NCI-H1092 treated with DMSO at 0.1 percent for 48 hours (cell line): ENCODE results near the gene MT1X.
"Not testable (repeated sequence)": the region's sequence is repeated elsewhere in the genome, so short reads cannot be mapped to it uniquely, and the experiment has no call there.

Source experiments
- DNase-seq: peaks from one replicate; lab custom pipeline; 2025; lab: John Stamatoyannopoulos, UW

The MT1X gene

DNA sequence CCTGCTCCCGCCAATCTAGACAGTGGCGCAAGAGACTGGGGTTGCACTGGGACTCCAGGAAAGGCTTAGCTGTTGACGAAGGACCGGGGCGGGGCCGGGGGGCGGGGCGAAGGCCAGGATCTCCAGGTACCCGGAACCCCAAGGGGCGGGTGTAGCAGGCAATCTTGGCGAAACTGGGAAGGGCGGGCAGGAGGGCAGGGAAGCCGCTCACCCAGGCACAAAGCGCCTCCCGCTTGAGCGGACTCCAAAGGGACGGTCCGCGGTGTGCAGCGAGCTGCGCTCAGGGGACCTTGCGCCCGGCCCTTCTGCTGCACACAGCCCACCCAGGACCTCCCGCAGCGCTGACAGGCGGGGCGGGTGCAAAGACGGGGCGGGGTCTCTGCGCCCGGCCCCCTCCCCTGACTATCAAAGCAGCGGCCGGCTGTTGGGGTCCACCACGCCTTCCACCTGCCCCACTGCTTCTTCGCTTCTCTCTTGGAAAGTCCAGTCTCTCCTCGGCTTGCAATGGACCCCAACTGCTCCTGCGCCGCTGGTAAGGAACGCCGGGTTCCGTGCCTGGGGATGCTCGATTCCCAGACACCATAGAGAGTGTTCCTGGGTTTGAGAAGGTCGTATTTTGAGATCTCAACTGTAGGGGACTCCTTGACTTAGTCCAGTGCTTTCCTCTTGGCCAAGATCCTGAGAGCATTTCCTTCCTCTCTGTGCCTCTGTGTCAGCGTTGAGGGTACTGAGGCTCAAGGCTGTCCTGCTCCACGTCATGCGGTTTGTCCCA, 24.5 kb upstream of the MT1X start, which contains the start of gene MT1F:
Gene MT1F (plus strand): TSS at position 405 of the 772 bp plus-strand sequence. CDS start 100 bp downstream, at position 505.
- peak; percentile 3 for DNase-seq

DNA sequence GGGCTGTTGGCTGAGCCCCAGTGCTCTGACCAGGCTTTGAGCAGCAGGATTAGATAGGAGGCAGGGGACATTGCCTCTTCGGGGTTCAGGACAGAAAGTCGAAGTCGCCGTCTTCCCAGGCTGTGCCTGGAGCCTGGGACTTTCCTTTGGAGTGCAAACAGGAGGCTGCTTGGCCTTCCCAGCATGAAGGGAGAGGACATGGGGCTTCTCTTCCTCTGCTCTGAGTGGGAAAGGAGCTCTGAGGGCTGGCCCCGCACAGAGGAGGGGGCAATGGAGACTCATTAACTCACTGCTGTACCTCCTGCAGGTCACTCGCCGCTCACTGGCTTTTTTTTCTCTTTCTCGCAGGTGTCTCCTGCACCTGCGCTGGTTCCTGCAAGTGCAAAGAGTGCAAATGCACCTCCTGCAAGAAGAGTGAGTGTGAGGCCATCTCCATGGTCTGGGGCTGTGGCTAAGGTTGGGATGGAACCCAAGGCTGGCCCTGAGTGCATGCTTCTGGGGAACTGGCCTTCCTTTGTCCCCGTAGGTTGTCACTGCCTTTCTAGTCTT, 23.9 kb upstream of the MT1X start:
- DNase-seq, result no peak

DNA sequence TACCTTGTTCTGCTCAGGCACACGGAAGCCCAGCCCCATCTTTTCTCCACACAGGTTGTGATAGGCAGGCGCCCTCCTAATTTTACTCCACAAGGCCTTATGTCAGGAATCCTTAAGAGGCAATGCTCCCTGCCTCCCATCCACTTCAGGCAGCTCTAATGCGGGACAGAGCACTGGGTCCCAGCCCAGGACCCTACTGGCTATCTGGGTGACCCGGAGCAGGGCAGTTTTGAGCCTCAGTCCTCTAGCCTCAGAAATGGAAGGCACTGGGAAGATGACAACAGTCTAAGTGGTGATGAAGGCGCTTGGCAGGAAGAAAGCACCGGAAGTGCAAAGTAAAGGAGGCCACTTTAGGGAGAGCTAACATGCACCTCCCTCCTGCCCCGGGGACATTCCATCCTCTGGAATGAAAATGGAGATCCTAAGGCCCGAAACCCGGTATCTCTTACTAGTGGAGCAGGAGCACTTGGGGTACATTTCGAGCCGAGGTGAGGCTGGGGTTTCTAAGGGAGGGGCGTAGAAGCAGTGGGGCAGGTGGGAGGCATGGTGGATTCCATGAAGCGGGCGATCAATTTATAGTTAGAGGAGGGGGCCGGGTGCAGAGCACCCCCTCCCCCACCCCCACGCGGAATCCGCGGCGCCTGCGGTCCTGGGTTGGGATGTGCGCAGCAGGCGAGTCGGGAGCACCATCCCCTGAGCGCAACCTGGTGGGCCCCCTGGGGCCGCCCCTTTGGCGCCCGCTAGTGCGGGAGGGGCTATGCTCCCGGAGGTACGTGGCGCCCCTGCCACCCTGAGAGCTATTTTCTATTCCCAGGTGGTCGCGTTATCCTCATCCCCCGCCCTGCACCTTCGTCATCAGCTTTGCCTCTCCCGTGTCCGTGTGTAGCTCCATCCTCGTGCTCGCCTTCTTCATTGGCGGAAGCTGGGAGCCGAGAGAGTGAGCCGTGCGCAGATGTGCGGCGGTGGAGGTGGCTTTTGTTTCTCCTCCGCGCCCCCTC, 19.6 kb upstream of the MT1X start:
- peak; percentile 1 for DNase-seq

DNA sequence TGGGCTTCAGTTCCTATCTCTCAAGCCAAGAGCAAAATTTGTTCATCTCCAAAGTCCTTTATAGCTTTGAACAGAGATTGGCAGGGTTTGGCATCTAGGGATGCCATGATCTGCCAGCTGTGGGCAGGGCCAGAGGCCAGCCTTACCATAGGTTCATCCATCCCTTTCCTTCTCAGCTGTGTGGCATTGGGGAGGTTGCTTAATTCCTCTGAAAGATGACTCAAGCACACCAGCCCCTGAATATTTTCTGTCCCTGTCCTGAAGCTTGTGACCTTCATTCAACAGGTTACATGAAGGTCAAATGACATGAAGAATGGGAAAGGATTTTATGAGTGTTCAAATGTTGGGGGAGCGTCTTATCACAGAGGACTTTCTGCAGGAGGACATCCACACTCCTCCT, 17.8 kb upstream of the MT1X start:
- DNase-seq, result no peak

DNA sequence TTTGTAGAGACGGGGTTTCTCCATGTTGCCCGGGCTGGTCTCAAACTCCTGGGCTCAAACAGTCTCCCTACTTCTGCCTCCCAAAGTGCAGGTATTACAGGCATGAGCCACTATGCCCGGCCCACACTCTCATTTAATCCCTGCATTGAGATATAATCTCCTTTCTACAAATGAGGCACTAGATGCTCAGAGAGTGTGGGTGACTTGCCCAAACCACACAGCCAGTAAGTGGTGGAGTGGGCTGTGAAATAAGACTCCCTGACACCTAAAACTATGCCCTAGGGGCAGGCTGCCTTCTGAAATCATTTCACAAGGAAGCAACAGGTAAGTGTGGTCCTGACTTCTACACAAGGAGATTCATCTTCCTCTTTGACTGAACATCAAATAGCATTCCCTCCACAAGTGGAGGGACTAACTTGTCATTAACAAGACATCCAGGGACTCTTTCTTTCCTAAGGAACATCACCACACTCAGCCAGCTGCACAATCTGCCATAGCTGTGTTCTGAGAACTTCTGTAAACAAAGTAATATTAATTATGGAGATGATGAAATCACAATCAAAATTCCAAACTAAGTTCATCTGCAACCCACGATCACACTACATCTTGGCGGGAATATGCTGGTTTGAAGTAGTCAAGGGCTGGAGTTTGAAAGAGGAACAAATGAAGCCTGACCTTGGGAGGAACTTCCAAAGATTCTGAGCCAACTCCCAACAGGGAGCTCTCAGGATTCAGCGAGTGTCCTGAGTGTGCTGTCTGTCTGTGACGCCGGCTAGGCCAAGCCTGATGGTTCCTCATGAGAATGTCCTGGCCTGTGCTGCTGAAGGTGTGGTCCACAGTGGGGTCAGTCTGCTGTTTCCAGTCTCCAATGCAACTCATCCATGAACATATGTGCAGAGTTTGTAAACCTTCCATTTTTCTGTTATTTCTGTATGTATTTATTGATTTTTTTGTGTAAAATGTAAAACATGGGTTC, 16.7 kb upstream of the MT1X start:
- not testable (repeated sequence) for DNase-seq

DNA sequence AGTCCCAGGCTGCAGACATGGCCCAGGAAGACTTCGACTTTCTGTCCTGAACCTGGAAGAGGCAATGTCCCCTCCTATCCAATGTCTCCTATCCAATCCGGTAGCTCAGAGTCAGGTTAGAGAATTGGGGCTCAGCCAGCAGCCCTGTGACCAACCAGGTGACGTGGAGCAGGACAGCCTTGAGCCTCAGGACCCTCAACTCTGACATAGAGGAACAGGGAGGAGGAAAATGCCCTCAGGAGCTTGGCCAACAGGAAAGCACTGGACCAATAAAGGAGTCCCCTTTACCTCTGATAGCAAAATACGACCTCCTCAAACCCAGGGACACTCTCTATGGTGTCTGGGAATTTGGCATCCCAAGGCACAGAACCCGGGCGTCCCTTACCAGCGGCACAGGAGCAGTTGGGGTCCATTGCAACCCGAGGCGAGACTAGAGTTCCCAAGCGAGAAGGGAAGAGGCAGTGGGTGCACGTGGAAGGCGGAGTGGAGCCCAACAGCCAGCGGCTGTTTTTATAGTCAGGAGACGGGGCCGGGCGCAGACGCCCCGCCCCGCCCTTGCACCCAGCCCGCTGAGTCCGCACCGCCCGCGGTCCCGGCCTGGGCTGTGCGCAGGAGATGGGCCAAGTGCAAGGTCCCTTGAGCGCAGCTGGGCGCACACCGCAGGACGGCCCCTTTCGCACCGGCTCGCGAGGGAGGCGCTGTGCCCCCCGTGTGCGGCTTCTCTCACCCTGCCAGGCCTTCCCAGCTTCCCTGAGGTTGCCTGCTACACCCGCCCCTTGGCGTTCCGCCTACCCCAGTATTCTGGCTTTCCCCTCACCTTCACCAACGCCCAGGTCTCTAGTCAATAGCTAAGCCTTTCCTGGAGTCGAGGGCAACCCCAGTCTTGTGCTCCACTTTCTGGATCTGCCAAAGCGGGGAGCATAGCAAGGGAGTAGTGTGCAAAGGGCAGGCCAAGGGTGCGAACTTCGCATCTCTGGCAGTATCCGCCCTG, 14.4 kb upstream of the MT1X start, which contains the start of gene MT1G:
Gene MT1G (minus strand): TSS at position 485 of the 991 bp plus-strand sequence. CDS start 72 bp downstream, at position 413.
- no peak for DNase-seq

DNA sequence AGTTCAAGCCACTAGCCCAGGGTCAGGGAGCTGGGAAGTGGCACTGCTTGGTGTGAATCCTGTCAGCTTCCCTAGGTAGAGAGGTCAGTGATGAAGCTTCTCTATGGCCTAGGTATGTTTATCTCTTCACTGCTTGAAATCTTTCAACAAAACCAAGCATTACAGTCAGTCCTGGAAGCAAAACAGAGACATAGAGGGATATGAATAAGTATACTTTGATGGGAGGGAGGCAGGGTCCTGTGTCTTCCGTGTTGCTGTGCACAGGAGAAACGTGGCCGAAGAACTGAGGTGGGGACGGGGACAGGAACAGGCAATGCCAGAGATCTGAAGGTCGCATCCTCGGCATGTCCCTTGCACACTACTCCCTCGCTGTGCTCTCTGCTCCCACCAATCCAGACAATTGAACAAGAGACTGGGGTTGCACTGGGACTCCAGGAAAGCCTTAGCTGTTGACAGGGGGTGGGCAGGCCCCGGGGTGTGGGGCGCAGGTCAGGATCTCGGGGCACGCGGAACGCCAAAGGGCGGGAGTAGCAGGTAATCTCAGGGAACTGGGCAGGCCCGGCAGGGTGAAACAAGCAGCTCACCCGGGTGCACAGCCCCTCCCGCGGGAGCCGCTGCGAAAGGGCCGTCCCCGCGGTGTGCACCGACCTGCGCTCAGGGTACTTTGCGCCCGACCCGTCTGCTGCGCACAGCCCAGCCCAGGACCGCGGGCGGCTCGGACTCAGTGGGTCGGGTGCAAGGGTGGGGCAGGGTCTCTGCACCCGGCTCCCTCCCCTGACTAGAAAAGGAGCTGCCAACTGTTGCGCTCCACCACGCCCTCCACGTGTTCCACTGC, 13.0 kb upstream of the MT1X start, which contains the start of gene MT1H:
Gene MT1H (plus strand): TSS at position 810 of the 835 bp plus-strand sequence. CDS start 71 bp downstream, outside the sequence.
- no peak for DNase-seq

DNA sequence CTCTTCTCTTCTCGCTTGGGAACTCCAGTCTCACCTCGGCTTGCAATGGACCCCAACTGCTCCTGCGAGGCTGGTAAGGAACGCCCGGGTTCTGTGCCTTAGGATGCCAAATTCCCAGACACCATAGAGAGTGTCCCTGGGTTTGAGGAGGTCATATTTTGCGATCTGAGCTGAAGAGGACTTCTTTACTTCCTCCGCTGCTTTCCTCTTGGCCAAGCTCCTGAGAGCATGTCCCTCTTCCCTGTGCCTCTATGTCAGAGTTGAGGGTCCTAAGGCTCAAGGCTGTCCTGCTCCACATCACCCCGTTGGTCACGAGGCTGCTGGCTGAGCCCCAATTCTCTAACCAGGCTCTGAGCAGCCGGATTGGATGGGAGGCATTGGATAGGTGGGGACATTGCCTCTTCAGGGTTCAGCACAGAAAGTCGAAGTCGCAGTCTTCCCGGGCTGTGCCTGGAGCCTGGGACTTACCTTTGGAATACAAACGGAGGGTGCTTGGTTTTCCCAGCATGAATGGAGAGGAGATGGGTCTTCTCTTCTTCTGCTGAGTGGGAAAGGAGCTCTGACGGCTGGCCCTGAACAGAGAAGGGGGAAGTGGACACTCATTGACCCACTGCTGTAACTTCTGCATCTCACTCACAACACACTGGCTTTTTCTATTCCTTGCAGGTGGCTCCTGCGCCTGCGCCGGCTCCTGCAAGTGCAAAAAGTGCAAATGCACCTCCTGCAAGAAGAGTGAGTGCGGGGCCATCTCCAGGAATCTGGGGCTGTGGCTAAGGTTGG, 12.2 kb upstream of the MT1X start:
- no peak for DNase-seq

DNA sequence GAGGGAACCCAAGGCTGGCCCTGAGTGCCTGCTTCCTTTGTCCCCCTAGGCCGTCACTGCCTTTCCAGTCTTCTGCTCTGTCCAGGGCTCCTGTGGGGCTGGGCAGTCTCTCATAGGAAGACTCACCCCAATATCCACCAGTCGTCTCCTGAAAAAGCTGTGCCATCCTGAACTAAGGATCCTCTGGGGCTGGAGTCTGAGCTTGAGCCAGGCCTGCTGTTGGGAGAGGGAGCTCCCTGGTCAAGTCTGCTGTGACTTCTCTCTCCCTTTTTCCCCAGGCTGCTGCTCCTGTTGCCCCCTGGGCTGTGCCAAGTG, 11.7 kb upstream of the MT1X start:
- no peak for DNase-seq

DNA sequence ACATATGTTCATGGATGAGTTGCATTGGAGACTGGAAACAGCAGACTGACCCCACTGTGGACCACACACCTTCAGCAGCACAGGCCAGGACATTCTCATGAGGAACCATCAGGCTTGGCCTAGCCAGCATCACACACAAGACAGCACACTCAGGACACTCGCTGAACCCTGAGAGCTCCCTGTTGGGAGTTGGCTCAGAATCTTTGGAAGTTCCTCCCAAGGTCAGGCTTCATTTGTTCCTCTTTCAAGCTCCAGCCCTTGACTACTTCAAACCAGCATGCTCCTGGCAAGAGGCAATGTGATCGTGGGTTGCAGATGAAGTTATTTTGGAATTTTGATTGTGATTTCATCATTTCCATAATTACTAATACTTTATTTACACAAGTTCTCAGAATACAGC, 10.6 kb upstream of the MT1X start:
- not testable (repeated sequence) for DNase-seq

DNA sequence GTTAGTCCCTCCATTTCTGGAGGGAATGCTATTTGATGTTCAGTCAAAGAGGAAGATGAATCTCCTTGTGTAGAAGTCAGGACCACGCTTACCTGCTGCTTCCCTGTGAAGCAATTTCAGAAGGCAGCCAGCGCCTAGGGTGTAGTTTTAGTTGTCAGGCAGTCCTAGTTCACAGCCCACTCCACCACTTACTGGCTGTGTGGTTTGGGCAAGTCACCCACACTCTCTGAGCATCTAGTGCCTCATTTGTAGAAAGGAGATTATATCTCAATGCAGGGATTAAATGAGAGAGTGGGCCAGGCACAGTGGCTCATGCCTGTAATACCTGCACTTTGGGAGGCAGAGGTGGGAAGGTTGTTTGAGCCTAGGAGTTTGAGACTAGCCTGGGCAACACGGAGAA, 10.1 kb upstream of the MT1X start:
- not testable (repeated sequence) for DNase-seq

DNA sequence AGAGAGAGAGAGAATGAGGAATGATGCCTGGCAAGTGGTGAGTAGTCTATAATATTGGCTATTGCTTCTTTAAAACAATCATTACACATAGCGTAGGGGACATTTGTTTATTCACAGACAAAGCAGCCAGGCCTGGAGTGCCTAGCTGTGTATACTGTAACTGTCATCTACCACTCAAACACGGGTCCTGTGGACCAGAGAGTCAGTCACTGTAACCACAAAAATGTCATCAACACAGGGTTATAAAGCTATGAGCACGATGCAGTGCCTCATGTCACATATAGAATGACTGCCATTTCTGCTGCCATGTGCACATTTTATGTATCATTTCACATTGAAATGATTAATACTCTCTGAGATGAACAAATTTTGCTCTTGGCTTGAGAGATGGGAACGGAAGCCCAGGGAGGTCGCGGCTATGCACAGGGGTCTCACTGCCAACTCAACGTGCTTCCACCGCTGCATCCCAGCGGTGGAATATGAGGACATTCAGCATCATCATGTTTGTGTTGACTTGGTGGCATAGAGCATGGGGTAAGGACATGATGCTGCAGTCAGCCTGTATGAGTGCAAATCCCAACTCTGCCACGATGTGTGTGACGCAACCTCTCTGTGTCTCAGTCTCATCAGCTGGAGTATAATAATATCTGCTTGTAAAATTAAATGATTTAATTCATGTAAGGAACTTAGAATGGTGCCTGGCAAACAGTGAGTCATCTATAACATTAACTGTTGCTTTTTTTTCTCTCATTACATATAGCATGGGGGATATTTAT, 9.3 kb upstream of the MT1X start:
- DNase-seq, result no peak

DNA sequence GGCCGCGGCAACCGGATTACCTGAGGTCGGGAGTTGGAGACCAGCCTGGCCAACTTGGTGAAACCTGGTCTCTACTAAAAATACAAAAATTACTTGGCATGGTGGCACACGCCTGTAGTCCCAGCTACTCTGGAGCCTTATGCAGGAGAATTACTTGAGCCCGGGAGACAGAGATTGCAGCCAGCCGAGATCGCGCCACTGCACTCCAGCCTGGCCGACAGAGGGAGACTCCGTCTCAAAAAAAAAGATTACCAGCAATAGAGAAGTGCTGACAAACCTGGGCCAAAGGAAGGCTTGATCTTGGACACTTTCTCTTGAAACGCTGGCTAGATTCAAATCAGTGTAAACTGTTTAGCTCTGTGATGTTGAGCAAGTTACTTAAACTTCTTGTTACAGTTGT, 8.3 kb upstream of the MT1X start:
- DNase-seq, result peak; percentile 5

DNA sequence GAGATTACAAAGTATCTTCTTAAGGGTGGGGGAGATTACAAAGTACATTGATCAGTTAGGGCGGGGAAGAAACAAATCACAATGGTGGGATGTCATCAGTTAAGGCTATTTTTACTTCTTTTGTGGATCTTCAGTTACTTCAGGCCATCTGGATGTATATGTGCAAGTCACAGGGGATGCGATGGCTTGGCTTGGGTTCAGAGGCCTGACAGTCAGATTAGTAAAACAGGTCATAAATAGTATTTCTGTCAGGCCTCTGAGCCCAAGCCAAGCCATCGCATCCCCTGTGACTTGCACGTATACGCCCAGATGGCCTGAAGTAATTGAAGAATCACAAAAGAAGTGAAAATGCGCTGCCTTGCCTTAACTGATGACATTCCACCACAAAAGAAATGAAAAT, 7.7 kb upstream of the MT1X start:
- not testable (repeated sequence) for DNase-seq

DNA sequence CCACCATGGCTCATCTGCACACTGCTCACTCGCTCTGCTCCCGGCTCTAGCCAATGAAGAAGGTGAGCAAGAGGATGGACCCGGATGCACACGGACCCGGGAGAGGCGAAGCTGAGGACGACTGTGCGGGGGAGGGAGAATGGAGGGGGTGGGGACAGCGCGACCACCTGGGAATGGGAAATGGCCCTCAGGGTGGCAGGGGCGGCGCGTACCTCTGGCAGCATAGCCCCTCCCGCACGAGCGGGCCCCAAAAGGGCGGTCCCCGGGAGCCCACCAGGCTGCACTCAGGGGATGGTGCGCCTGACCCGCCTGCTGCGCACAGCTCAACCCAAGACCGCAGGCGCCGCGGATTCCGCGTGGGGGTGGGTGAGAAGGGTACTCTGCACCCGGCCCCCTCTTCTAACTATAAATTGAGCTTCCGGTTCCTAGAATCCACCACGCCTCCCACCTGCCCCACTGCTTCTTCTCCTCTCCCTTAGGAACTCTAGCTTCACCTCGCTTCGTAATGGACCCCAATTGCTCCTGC, 6.5 kb upstream of the MT1X start:
- DNase-seq, result no peak

DNA sequence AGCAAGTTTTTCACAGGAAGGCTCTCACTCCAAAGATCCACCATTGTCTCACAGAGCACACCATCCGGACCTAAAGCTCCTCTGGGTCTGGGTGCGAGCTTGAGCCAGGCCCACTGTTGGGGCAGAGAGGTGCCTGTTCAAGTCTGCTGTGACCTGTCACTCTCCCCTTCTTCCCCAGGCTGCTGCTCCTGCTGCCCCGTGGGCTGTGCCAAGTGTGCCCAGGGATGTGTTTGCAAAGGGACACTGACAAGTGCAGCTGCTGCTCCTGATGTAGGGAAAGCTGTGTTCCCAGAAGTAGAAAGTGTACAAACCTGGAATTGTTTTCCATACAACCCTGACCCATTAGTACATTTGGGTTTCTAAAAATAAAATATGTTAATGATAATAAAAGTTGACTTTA, 4.8 kb upstream of the MT1X start:
- no peak for DNase-seq

DNA sequence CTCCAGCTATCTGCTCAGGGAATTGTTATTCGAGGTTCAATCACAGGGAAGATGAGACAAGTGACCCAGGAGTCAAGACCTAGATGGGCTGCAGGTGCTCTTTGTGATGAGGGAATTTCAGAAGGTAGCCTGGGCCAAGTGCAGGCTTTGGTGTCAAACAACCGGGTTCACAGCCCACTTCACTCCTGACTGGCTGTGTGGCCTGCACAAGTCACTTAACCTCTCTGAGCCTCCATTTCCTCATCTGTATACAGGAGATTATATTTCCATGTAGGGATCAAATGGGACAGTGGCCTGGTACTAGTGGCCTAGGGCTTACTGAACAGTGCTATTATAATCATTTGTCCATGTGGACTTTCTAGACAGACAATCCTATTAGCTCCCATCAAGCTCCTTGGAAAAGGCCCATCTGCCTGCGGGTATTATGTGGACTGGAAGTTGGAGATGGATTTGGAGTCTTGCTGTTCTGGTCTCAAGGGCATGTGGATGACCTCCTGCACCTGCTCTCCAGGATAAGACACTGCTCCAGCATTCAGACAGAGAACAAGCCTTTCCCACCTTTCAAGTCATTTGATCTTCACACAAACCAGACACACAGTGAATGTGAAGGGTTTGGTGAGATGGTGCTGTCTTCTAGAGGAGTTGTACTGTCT, 3.1 kb upstream of the MT1X start:
- no peak for DNase-seq
